VCaP (cell line): ENCODE results near the gene PPOX.

ENCODE experiments used
- H3K27ac ChIP-seq: fragments of 450-650 bp; 2 replicates; pipeline ENCODE4 v1.5.1; 2017
- CTCF ChIP-seq: fragments of 450-650 bp; conservative IDR thresholded peaks from 2 replicates; pipeline ENCODE4 v1.5.1; 2017; ENCODE audit warnings: mild to moderate bottlenecking, moderate library complexity

The PPOX gene

GRCh38 chr1:161196111-161196510 lies 29.9 kb downstream of the PPOX start:
- no peak overlapping the region for H3K27ac ChIP-seq
- no peak for TF ChIP-seq CTCF

- TF ChIP-seq CTCF: no peak
- H3K27ac ChIP-seq: no peak overlapping the region
Measured at GRCh38 chr1:161196521-161197451, 30.6 kb downstream of the PPOX start.

GRCh38 chr1:161197560-161198193 lies 31.5 kb downstream of the PPOX start:
- no peak for TF ChIP-seq CTCF
- no peak overlapping the region for H3K27ac ChIP-seq

GRCh38 chr1:161198194-161198896 lies 32.1 kb downstream of the PPOX start:
- no peak for TF ChIP-seq CTCF
- H3K27ac ChIP-seq: no peak overlapping the region

- H3K27ac ChIP-seq: no peak within 1 kb of the TSS
- TF ChIP-seq CTCF: no peak
Measured at GRCh38 chr1:161198897-161199431, 32.7 kb downstream of the PPOX start, which contains the start of gene ADAMTS4. ADAMTS4 (minus strand) TSS chr1:161199054; CDS start chr1:161198627, 427 bp downstream.

- TF ChIP-seq CTCF: no peak
- no peak overlapping the region for H3K27ac ChIP-seq
Measured at GRCh38 chr1:161199506-161200139, 33.4 kb downstream of the PPOX start.
